Measurements from ENCODE around the gene RTCB.

DNA sequence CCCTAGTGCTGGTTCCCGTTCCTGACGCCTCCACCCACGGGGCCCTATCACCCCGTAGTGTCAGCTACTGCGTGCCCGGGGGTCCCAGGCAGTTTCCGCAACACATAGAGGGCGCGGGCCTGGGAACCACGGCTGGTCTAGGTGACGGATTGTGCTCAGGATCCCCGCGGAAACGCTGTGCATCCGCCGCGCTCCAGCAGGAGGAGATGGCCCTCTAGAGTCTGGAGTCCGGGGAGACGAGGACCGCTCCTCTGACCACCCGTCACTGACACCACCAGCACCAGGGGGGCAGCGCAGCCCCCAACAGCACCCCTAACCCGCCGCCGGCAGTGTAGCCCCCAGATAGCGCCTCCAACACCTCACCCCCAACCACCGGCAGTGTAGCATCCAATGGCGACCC, 58.8 kb downstream of the RTCB start:
- TF ChIP-seq POLR2AphosphoS5 (IDR thresholded peaks at IDR 0.05; ENCODE audit: low read depth, low read length), result no peak
- TF ChIP-seq TAF1 (IDR thresholded peaks at IDR 0.05; ENCODE audit: borderline replicate concordance, low read depth, low read length), result no peak
